Ecto neural progenitor cell (in vitro differentiated cells): ENCODE data around the gene CTDSPL2.
"Not testable (repeated sequence)": the region's sequence is repeated elsewhere in the genome, so short reads cannot be mapped to it uniquely, and the experiment has no call there.

ENCODE experiments used
- DNase-seq: peaks from one replicate; pipeline ENCODE4 v3.0.0-alpha.2; 2018; ENCODE audit warnings: low spot score

The CTDSPL2 gene

DNA sequence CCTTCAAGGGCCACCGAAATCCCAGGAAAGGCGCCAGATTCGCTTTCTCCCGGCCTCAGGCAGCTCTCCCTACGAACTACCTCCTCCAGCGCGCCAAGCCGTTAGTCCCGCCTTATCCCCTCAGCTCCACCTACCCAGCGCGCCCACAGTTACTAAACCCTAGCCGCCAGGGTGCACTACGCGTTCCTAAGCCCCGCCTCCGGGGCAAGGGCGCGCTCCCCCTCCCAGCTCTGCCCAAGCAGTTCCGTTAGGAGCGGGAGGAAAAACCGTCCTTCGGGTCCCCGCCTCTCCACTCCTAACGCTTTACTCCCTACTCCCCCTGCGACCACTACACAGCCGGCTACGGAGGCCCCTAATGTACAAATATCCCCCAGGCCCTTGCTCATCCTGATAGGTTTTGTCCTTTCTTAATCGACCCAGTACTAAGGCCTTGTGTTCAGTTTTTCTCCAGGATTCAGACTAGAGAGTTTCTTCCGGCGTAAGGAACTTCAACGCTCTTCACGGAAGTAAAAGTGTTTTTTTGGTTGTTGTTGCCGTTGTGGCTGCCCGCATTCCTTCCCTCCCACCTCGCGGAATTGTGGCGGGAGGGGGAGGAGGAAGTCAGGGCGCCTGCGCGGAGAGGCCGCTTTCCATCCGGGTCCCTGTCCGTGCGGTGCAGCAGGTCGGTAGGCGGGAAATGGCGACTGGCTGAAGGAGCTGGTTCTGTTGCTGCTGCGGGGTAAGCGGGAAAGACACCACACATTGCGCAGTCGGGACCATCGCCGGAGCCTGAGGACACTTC lies at the start of gene CTDSPL2:
CTDSPL2 (plus strand) TSS at position 655 of the 781 bp plus-strand sequence. CDS start 31,386 bp downstream, outside the sequence.
- peak; percentile 97 for DNase-seq

DNA sequence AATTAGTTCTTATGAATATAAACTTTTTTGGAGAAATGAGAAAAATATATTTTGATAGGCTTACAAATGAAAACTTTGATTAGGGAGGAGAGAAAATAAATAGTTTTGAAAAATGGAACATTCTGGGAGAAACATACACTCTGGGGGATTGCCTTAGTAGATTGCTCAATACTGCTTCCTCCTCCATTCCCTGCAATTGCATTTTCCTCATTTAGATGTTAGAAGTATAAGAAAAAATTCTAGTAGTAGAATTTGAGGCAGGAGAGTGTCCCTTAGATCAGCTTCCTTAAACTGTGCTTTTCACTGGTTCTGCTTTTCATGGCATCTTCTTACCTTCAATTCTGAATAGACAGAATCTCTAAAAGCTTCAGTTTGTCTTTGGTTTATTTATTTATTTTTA lies 46.2 kb upstream of the CTDSPL2 start:
- no peak for DNase-seq

DNA sequence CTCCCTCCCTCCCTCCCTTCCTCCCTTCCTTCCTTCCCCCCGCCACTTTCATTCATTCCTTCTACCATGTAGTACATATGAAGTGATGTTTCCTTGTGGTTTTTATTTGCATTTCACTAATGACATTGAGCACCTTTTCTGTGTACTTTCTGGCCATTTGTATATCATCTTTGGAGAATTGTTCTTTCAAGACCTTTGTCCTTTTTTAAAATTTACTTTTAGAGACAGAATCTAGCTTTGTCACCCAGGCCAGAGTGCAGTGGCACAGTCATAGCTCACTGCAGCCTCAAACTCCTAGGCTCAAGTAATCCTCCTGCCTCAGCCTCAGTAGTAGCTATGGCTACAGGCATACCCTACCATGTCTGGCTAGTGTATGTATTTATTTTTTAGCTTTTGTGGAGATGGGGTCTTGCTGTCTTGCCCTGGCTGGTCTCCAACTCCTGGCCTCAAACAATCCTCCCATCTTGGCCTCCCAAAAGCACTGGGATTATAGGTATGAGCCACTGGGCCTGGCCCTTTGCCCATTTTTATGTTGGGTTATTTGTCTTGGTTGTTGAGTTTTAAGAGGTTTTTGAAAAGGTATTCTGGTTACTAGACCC lies 42.0 kb upstream of the CTDSPL2 start:
- DNase-seq: no peak

DNA sequence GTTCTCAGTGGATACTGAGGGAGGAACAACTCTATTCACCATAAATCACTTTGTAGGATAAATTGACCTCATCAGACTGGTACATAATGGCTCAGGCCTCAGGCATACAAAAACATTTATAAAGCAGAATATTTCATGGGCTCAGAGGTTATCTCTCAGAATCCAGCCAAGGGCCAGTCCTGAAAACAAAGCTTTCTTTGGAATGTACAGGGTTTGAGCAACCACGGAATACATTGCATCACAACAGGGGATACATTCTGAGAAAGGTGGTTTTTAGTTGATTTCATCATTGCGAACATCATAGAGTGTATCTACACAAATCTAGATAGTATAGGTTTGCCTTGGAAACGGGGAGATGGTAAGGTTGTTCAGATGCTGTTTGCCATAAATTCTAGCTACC lies 33.4 kb upstream of the CTDSPL2 start:
- no peak for DNase-seq

DNA sequence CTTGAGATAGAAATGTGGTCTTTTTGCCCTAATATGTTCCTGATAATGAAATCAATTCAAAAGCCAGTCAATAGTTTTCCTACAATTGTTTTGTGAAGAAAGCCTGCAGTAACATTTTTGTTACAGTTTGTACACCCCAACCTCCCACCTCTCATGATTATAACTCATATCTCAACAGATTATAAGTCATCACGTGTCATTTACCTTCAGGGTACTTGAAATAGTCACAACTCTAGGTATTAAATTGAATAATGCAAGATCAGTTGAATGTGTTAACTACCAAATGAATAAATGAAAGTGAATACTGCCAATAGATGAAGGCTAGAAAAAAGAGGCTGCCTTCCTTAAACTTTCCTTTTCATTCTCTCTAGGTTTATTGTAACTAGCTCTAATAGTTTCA lies 32.9 kb upstream of the CTDSPL2 start:
- DNase-seq: no peak

DNA sequence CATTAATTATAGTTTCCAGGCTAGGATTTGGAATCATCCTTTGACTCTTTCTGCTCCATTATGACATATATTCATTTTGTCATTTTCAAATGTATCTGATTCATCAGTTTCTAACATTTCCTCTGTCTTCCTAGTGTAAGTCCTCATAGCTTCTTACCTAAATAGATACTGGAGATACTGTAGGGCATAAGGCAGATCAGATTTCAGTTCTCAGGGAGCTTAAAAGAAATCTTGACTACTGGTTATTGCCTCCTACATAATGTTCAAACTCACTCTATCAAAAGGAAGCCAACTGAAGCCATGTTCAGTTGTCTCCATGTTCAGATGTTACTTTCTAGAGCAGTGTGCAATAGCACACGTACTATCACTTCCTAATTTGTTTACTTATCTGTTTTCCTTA lies 29.6 kb upstream of the CTDSPL2 start:
- DNase-seq: no peak

DNA sequence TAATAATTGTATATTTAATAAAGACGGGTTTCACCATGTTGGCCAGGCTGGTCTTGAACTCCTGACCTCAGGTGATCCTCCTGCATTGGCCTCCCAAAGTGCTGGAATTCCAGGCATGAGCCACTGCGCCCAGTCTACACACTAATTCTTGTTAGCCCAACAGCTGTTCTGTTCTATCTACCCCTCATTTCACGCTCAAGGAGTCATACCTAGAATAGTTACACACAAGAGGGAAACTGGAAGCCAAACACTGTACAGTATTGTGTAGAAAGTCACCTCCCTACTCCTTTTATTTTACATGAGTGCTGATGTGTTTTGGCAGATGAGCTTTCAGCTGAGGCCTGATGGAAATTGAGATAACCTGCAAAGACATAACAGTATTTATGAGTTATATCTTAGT lies 13.4 kb upstream of the CTDSPL2 start:
- DNase-seq: no peak

DNA sequence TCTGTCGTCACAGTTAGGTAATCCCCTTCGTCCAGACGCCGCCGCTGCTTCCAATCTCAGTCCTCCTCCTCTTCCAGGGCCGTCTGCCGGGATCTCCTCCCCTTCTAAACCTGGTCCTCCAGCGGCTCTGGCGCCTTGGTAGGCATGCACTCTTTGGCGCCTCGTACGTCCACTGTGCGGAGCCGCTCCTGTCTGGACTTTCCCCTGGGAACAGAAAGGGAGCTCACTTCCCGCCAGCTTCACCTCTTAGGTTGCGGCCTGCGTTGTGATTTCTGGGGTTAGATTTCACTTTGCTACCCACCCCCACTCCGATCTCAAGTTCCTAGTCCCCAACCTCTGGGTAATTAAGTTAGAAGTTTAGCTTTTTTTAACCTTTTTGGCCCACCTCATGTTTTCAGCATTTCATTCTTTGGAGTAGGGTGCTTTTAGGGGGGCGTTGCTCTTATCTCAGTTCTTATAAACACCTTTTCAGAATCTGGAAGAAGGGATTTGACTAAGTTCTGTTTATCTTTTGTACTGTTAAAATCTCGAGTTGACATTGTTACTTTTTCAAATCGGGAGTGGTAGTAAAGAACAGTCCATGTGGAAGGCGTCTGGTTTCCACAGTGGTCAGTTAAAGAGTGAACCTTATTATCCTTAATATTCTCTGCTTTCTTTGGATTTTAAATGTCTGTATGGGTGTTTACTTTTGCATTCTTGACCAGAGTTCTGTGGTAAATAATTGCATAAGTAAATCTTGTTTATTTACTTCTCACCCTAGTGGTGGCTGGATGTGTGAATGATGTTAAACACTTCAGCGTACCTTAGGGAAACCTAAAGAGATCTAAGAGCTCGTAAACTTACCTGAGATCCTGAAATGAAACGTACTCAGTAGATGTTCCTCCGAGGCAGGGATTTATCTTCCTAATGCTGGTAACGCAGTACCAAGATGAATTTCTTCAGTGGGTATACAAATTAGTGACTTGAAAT lies 611 bp downstream of the CTDSPL2 start:
- DNase-seq: no peak

DNA sequence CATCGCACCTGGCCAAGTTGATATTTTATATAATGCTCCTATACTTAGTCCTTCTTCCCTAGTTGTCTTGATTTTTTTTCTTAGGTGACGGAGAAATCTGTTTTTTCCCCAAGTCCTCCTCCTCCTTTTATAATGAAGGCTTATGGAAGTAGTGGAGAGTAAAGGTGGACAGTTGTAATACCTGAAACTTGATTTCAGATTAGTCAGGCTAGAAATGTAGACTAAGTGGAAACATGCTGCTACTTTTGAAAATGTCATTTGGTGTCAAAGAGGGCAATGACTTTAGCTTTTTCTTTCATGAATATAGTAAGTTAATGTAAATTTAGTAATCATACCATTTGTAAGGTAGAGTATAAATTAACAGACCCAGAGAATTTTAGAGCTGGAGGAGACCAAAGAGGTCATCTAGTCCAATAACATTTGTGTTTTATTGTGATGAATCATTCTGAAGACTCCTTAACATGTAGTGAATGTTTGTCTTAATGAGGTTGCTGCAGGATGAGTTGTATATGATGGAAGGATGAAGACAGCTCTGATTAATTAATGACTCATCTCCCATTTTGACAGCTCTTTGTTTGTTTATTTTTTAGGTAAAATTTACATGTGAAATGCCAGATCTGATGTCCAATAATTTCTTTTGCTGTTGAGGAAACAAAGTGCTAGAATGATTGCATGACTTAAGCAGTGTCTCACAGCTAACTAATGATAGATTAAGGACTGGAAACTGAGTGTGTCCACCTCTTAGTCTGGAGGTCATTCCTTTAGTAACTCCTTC lies 8.7 kb downstream of the CTDSPL2 start:
- DNase-seq: no peak

DNA sequence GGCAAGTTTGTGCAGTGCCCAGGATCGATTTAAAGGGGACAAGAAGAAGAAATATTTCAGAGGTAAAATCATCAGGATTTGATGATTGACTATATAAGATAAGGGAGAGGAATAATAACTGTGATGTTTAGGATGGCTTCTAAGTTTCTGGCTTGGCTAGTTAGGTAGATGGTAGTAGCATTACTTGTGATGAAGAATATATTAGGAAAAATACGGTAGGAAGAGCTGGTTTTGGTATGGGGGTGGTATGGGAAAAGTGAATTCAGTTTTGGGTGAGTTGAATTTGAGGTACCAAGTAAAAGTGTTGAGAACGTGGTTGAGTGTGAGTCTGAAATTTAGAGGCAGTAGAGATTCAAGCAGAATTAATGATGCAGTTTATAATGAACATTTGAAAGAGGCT lies 11.0 kb downstream of the CTDSPL2 start:
- DNase-seq: no peak

DNA sequence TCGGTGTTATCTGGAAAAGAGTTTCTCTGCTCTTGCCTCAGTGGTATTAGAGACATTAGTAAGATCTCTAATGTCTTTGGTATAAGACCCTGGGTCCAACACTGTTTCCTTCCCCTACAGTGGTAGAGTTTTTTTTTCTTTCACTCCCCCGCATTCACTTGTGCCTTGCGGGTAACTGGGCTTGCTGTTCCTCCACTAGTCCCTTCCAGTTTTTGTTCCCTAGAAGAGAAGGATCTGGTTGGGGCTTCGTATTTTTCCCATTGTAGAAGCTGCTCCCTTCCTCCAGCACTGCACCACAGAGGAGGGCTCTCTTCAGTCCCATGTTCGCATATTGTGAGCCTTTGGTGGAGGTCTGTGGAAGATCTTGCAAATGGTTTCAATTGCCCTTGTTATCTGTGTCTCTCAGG lies 13.7 kb downstream of the CTDSPL2 start:
- DNase-seq: no peak

DNA sequence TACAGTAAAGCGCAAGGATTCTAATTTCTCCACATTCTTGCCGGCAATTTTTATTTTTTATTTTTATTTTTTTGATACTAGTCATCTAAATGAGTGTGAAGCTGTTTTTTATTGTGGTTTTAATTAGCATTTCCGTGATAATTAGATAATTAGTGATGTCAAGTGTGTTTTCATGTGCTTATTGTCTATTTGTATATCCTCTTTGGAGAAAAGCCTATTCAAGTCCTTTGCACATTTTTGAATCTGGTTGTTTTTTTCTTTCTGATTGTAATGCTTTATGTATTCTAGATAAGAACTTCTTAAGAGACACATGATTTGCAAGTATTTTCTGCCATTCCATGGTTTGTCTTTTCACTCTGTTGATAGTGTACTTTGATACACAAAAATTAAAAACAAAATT lies 16.1 kb downstream of the CTDSPL2 start:
- no peak for DNase-seq

DNA sequence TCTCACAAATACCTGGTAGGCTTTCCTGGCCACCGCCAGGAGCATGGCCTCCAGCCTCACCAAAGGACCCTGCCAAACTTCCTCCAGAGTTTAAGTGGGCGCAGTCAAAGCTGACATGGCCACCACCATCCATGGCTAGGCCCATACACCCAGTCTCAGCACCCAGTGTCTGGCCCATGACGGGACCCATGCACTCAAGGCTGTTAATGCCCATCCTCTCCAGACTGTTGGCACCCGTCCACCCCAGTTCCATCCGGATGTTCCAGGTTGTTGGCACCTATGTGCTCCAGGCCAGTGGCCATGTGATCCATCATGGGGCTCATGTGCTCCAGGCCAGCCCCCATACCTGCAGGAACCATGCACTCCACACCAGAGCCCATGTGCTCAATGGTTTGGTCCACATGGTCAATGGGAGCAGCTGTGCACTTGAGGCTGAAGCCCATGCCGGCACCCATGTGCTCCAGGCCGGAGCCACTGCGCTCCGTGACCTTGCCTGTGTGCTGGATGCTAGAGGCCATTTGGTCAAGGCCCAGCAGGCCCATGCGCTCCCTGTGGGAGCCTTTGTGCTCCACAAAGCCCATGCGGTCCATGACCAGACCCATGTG lies 20.4 kb downstream of the CTDSPL2 start:
- no peak for DNase-seq

DNA sequence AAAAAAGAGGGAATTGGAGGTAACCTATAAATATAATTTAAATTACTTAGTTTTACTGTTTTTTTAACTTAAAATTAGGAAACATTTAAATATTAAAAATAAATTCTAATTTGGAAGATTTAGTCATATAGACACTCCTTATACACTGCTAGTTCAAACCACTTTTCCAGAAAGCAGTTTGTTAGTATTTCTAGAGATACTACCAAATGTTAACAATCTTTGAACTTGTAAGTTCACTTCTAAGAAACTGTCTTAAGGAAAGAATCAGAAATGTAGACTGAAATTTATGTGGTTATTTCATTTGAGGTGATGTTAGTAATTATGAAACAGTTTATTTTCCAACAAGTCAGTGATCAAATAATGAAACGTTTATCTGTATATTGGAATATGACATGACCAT lies 22.7 kb downstream of the CTDSPL2 start:
- no peak for DNase-seq

DNA sequence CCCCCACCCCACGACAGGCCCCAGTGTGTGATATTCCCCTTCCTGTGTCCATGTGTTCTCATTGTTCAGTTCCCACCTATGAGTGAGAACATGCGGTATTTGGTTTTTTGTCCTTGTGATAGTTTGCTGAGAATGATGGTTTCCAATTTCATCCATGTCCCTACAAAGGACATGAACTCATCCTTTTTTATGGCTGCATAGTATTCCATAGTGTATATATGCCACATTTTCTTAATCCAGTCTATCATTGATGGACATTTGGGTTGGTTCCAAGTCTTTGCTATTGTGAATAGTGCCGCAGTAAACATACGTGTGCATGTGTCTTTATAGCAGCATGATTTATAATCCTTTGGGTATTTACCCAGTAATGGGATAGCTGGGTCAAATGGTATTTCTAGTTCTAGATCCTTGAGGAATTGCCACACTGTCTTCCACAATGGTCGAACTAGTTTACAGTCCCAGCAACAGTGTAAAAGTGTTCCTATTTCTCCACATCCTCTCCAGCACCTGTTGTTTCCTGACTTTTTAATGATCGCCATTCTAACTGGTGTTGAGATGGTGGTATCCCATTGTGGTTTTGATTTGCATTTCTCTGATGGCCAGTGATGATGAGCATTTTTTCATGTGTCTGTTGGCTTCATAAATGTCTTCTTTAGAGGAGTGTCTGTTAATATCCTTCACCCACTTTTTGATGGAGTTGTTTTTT lies 26.3 kb downstream of the CTDSPL2 start:
- not testable (repeated sequence) for DNase-seq

DNA sequence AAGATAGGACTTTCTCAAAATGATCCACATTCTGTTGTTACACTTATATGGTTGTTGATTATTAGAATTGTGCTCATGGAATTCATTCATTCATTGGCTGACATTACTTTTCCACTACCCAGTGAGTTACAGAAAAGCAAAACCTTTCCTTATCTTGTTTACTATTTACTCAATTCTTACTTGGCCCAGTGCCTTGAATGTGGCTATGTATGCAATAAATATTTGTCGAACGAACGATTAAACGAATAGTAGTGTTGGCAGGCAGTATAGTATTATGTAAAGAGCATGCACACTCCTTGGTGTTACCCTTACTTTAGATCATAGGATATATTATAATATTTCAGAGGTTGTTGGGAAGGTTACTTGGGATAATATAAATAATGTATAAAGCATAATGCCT lies 31.0 kb downstream of the CTDSPL2 start:
- DNase-seq: no peak

DNA sequence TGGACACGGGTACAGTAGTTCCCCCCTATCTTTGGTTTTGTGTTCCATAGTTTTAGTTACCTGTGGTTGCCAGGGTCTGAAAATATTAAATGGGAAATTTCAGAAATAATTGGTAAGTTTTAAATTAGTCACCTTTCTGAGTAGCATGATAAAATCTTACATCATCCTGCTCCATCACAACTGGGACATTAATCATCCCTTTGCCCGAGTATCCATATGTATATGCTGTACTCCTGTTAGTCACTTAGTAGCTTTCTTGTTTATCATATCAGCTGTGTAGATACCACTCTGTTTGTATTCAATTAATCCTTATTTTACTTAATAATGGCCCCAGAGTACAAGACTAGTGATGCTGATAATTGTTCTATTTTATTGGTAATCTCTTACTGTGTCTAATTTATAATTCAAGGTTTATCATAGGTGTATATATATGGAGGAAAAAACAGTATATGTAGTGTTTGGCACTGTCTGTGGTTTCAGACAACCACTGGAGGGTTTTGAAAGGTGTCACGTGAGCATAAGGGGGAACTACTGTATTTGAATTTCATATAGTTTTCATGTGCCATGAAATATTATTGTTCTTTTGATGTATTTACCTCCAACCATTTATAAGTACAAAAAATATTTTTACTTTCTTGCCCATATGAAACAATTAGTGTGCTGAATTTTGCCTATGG lies 41.4 kb downstream of the CTDSPL2 start:
- DNase-seq: no peak

DNA sequence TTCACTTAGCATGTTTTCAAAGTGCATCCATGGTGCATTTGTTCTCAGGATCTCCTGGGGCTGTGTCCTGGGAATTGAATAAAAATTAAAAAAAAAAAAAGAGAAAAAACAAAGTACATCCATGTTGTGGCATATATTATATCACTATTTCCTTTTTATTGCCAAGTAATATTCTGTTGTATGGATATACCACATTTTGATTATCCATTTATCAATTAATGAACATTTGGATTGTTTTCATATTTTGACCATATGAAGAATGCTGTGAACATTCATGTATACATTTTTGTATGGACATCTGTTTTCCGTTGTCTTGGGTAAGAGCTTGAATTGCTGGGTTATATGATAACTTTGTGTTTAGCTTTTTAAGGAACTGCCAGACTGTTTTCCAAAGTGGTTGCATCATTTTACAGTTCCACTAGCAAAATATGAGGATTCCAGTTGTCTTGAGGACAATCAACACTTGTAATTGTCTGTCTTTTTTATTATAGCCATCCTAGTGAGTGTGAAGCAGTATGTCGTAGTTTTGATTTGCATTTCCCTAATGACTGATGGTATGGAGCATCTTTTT lies 44.5 kb downstream of the CTDSPL2 start:
- no peak for DNase-seq

DNA sequence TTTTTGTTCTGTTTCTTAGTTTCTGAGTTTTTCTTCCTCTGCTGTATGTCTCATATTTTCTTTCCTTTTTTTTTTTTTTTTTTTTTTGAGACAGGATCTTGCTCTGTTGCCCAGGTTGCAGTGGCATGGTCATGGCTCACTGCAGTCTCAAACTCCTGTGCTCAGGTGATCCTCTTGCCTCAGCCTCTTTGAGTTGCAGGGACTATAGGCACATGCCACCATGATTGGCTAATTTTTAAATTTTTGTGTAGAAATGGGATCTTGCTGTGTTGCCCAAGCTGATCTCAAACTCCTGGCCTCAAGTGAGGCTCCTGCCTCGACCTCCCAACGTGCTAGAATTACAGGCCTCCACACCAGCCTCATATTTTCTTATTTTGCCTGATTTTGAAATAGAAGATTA lies 51.9 kb downstream of the CTDSPL2 start:
- DNase-seq: no peak

DNA sequence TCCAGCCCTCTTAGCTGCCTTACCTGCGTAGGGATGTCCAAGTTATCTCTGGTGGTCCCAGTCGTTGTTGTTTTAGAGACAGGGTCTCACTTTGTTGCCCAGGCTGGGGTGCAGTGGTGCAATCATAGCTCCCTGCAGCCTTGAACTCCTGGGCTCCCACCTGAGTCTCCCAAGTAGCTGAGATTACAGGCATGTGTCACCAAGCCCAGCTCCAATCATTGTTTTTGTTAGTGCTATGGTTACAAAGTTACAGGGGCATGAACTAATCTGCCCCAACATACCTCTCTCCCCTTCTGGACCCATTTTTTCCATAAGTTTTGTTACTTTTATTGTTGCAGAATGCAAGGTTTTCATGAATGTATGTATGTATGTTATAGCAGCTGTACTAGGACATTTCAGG lies 54.7 kb downstream of the CTDSPL2 start:
- no peak for DNase-seq
